ENCODE measurements around the gene ERC2.

The ERC2 gene

DNA sequence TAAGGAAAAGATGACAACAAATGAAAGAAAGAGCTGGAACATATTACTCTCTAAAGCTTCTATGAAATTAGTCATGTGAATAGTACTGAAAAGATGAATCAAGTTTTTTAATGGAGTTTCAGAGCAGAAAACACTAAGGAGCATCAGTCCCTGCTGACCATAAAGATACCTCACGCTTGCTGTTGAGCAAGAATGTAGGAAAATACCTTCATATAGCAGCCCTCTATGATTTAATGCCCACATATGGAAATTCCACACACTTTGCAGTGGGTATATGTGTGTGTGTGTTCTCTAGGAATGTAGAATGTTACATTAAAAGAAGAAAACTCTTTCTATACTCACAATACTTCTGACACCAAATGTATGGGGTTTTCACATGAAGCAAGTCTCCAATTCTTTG is 355.0 kb downstream of the ERC2 start:
- Histone ChIP-seq H3K4me3 (ENCODE audit: low read depth, low read length) (no peak overlapping the region), H3K9me3 (no peaks in the 10 kb centered on the region), H3K36me3 (no peaks in the 10 kb centered on the region), H3K4me1 (no peaks in the 10 kb centered on the region), H3K27me3 (no peaks in the 10 kb centered on the region)
- DNase-seq, result no peak
- TF ChIP-seq, protein P1, sequence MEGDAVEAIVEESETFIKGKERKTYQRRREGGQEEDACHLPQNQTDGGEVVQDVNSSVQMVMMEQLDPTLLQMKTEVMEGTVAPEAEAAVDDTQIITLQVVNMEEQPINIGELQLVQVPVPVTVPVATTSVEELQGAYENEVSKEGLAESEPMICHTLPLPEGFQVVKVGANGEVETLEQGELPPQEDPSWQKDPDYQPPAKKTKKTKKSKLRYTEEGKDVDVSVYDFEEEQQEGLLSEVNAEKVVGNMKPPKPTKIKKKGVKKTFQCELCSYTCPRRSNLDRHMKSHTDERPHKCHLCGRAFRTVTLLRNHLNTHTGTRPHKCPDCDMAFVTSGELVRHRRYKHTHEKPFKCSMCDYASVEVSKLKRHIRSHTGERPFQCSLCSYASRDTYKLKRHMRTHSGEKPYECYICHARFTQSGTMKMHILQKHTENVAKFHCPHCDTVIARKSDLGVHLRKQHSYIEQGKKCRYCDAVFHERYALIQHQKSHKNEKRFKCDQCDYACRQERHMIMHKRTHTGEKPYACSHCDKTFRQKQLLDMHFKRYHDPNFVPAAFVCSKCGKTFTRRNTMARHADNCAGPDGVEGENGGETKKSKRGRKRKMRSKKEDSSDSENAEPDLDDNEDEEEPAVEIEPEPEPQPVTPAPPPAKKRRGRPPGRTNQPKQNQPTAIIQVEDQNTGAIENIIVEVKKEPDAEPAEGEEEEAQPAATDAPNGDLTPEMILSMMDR (IDR thresholded peaks at IDR 0.05; ENCODE audit: low read depth, low read length), result no peak

DNA sequence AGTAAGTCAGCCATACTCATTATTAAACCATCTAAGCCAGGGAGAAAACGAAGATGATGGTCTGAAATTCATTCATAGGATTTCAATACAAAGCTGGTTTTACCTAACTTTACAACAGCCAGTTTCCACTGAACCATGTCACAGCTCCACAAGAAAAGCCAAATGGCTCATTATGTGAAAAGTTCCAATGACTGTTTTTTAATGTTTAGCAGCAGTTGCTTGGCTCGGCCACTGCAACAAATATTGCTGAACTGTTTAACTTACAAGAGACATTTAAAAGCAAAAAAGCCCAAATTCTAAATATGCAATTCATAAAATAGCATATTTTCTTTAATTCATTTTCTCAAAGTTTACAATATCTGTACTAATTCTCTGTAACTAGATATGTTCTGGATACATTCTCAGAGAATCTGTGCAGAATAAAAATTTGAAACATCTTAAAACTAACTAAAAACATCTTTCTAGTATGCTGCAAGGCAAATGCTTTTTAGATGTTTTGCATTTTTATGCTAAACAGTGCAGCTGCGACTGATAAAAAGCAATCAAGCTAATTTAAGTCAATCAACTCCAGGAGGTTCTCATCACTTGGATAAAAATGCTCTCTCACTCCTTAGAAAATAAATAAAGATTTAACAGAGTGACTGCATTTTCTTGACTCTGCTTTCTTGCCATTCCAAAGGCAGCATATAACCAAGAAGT is 356.5 kb downstream of the ERC2 start:
- H3K27me3 ChIP-seq, result no peaks in the 10 kb centered on the region
- no peaks in the 10 kb centered on the region for H3K9me3 ChIP-seq
- H3K4me1 ChIP-seq, result no peaks in the 10 kb centered on the region
- no peak overlapping the region for H3K4me3 ChIP-seq (ENCODE audit: low read depth, low read length)
- DNase-seq, result no peak
- TF ChIP-seq, protein P1 (IDR thresholded peaks at IDR 0.05; ENCODE audit: low read depth, low read length), result no peak
- no peaks in the 10 kb centered on the region for H3K36me3 ChIP-seq

DNA sequence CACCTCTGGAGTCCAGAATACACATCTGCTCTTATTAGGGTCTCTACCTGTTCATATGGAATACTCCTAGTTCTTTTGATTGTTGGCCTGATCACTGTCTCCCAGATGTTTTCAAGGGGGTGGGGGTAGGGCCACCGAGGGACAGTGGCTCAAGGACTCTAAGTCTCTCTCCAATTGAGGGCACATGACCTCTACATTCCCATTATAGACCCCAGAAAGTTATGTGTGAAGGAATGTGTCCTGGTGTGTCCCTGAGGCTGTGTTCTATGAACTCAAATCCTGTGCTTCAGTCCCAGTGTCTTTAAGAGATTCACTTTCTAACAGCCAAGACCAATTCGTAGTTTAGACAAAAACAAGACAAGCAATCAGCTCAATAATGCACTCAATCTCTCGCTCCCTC is 357.4 kb downstream of the ERC2 start:
- no peak for DNase-seq
- Histone ChIP-seq H3K9me3 (no peaks in the 10 kb centered on the region), H3K36me3 (no peaks in the 10 kb centered on the region), H3K4me1 (no peaks in the 10 kb centered on the region), H3K27me3 (no peaks in the 10 kb centered on the region), H3K4me3 (ENCODE audit: low read depth, low read length) (no peak overlapping the region)
- TF ChIP-seq, protein P1 (IDR thresholded peaks at IDR 0.05; ENCODE audit: low read depth, low read length), result no peak

DNA sequence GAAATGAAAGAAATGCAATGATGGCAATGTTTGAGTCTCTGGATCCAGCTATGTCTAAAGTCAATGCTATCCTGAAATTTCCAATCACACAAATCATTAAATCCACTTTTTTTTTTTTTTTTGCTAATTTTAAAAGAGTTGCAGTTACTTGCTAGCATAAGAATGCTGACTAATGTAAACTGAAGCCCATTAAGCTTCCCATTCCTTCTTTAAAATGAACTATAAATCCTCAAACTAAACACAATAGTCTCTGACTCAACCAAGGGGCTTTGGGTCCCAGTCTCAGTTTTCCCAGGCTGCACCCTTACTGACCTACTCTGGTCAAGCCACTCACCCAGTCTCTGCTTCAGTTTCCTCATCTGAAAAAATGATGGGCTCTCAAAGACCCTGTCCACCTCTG is 361.1 kb downstream of the ERC2 start:
- TF ChIP-seq, protein P1 (IDR thresholded peaks at IDR 0.05; ENCODE audit: low read depth, low read length), result no peak
- H3K4me3 ChIP-seq (ENCODE audit: low read depth, low read length), result no peak overlapping the region
- no peak for DNase-seq
- no peaks in the 10 kb centered on the region for H3K27me3 ChIP-seq
- no peaks in the 10 kb centered on the region for H3K9me3 ChIP-seq
- no peaks in the 10 kb centered on the region for H3K36me3 ChIP-seq
- no peaks in the 10 kb centered on the region for H3K4me1 ChIP-seq

DNA sequence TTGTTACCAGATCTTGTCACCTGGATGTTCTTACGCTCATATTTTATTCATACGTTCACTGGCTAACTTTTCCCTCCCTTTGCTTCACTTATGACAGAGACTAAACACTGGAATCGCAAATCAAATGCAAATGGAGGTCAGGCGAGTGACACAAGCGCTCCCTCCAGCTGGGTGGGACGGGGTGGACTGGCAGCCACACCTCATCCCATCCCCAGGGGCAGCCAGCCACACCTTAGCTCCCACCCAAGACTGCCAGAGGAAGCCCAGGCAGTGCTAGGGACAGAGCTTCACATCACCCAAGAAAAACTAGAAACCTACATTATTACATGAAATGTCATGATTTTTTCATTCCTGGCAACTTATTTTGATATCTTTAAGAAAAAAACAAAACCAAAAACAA is 366.2 kb downstream of the ERC2 start:
- no peaks in the 10 kb centered on the region for H3K27me3 ChIP-seq
- TF ChIP-seq, protein P1 (IDR thresholded peaks at IDR 0.05; ENCODE audit: low read depth, low read length), result no peak

DNA sequence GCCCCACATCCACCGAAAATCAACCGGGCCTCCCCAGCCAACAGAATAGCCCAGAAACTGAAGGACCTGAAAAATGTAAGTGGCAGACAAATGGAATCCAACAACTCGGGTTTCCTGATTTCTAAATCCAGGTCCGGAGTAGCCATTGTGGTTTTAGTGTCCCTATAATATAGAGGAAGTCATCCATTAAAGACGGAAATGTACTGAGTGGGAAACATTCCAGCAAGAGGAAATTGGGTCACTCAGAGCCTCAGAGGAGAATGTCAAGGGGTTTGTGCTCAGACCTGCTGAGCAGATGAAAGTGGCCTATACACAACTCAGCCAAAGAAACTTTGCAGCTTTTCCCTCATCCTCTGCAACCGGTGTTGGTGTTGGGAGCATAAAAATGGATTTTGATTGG is 366.7 kb downstream of the ERC2 start:
- Histone ChIP-seq H3K27me3 (no peaks in the 10 kb centered on the region), H3K4me3 (ENCODE audit: low read depth, low read length) (no peak overlapping the region), H3K9me3 (no peaks in the 10 kb centered on the region), H3K36me3 (no peaks in the 10 kb centered on the region), H3K4me1 (no peaks in the 10 kb centered on the region)
- DNase-seq, result no peak
- TF ChIP-seq, protein P1 (IDR thresholded peaks at IDR 0.05; ENCODE audit: low read depth, low read length), result no peak

More for the DNA sequence above, 366.2 kb downstream of the ERC2 start:
- Histone ChIP-seq H3K4me1 (no peaks in the 10 kb centered on the region), H3K36me3 (no peaks in the 10 kb centered on the region), H3K4me3 (ENCODE audit: low read depth, low read length) (no peak overlapping the region), H3K9me3 (no peaks in the 10 kb centered on the region)
- no peak for DNase-seq
